ENCODE measurements around the gene ST6GAL2.

DNA sequence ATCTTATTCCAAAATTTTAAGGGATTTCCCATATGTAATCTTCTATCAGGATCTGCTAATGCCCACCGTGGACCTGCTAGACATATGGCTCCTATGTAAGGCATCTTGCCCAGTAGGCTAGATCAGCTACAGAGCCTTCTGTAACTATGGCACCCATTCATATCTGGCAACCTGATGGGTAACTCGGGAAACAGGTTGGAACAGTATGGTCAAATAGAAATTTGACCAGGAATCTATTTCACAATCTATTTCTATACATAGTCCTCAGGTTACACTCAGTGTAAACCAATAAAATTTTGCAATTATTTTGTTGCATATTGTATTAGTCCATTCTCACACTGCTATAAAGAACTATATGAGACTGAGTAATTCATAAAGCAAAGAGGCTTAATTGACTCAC is 93.3 kb downstream of the ST6GAL2 start:
- TF ChIP-seq, protein P1, sequence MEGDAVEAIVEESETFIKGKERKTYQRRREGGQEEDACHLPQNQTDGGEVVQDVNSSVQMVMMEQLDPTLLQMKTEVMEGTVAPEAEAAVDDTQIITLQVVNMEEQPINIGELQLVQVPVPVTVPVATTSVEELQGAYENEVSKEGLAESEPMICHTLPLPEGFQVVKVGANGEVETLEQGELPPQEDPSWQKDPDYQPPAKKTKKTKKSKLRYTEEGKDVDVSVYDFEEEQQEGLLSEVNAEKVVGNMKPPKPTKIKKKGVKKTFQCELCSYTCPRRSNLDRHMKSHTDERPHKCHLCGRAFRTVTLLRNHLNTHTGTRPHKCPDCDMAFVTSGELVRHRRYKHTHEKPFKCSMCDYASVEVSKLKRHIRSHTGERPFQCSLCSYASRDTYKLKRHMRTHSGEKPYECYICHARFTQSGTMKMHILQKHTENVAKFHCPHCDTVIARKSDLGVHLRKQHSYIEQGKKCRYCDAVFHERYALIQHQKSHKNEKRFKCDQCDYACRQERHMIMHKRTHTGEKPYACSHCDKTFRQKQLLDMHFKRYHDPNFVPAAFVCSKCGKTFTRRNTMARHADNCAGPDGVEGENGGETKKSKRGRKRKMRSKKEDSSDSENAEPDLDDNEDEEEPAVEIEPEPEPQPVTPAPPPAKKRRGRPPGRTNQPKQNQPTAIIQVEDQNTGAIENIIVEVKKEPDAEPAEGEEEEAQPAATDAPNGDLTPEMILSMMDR (conservative IDR thresholded peaks at IDR 0.05): no peak
- TF ChIP-seq EZH2 (IDR thresholded peaks at IDR 0.05; ENCODE audit: low read depth): no peak
